Tibial artery (tissue), 4 donors: Measurements from ENCODE around the gene EFHC2.

ENCODE experiments used
- DNase-seq, 2 donors: peaks; one replicate each; pipeline ENCODE4 v3.0.0-alpha.2; 2019
- H3K27ac ChIP-seq, 2 donors: fragments of 200-600 bp; sonication (generic) in 1 of 2; 1 replicate in 1 of 2; 2 replicates in 1 of 2; pipeline ENCODE4 v1.5.1; 2018 to 2019; ENCODE audit warnings: mild to moderate bottlenecking in 1 of 2
- H3K27me3 ChIP-seq, 2 donors: fragments of 200-600 bp; sonication (generic) in 1 of 2; one replicate each; pipeline versions ENCODE4 v1.5.1 to v1.6.0; 2016 to 2019
- H3K36me3 ChIP-seq, 3 donors: fragments of 200-600 bp; sonication (generic) in 2 of 3; one replicate each; pipeline ENCODE4 v1.5.1; 2016 to 2019; ENCODE audit warnings: mild to moderate bottlenecking in 2 of 3
- H3K4me1 ChIP-seq, 4 donors: fragments of 200-600 bp; sonication (generic) in 2 of 4; 1 replicate in 3 of 4; 2 replicates in 1 of 4; pipeline ENCODE4 v1.5.1; 2016 to 2019
- H3K4me3 ChIP-seq, 2 donors: fragments of 200-600 bp; sonication (generic) in 1 of 2; 1 replicate in 1 of 2; 2 replicates in 1 of 2; pipeline ENCODE4 v1.5.1; 2018 to 2019; ENCODE audit warnings: mild to moderate bottlenecking in 2 of 2
- H3K9me3 ChIP-seq, 3 donors: fragments of 200-600 bp; sonication (generic) in 1 of 3; one replicate each; pipeline ENCODE4 v1.5.1; 2016 to 2019
- intact Hi-C: fragments of 100-400 bp; cut with DNase I; formaldehyde crosslinking; loops from one replicate; pipeline ENCODE4 v1.15.0; 2023; ENCODE audit warnings: low total_unique reads
- TF ChIP-seq, protein P1 (sequence below), 2 experiments: fragments of 200-600 bp in 1 of 2; fragments of 450-650 bp in 1 of 2; IDR thresholded peaks; one replicate each; pipeline ENCODE4 v1.5.1; 2017 to 2019; ENCODE audit warnings: antibody characterized with exemption in 2 of 2, mild to moderate bottlenecking in 1 of 2, moderate library complexity in 1 of 2

Gene EFHC2

DNA sequence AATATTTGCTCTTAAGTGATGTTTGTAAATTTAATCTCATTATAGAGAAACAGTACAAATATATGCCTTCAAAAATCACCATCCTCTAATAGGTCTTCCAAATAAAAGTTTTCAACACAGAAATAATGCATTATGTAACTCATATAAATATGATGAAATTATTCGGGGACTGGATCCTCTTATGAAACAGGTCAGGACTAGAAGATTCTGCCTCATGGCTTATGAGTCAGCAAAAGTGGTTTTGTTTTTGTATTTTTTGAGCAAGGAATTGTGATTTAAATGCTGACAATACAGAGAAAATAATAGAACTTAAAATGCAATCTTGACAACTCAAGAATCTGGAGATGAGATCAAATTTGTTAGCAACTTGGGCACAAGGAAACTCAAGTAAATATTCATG lies 190.6 kb downstream of the EFHC2 start:
- DNase-seq = no peak
- Histone ChIP-seq H3K4me1 (no peaks in the 10 kb centered on the region), H3K27me3 (no peaks in the 10 kb centered on the region), H3K36me3 (no peaks in the 10 kb centered on the region), H3K27ac (no peak overlapping the region), H3K9me3 (no peaks in the 10 kb centered on the region), H3K4me3 (no peak overlapping the region)
- intact Hi-C loops = no loop called here
- TF ChIP-seq, protein P1, sequence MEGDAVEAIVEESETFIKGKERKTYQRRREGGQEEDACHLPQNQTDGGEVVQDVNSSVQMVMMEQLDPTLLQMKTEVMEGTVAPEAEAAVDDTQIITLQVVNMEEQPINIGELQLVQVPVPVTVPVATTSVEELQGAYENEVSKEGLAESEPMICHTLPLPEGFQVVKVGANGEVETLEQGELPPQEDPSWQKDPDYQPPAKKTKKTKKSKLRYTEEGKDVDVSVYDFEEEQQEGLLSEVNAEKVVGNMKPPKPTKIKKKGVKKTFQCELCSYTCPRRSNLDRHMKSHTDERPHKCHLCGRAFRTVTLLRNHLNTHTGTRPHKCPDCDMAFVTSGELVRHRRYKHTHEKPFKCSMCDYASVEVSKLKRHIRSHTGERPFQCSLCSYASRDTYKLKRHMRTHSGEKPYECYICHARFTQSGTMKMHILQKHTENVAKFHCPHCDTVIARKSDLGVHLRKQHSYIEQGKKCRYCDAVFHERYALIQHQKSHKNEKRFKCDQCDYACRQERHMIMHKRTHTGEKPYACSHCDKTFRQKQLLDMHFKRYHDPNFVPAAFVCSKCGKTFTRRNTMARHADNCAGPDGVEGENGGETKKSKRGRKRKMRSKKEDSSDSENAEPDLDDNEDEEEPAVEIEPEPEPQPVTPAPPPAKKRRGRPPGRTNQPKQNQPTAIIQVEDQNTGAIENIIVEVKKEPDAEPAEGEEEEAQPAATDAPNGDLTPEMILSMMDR (IDR thresholded peaks at IDR 0.05) = no peak

DNA sequence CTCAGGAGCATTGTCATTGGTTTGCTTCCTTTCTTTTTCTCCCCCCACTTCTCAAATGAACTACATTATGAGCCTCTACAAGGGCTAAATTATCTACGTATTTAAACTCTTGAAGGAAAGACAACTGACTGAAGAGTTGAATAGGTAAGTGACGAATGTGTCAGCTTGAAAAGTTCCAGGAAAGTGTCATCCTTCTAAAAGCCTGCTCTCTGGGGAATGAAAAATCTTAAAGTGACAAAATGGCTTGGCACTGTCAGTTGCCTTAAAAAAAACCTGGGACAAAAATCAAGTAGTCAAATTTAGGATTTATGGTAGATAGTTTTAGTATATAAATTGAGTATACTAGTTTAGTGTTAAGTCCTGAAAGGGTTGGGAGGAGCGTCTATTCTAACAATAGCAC lies 196.3 kb downstream of the EFHC2 start:
- Histone ChIP-seq H3K27ac (no peak overlapping the region), H3K4me1 (no peaks in the 10 kb centered on the region), H3K36me3 (no peaks in the 10 kb centered on the region), H3K4me3 (no peak overlapping the region), H3K9me3 (no peaks in the 10 kb centered on the region), H3K27me3 (no peaks in the 10 kb centered on the region)
- no peak for DNase-seq
- TF ChIP-seq, protein P1 (IDR thresholded peaks at IDR 0.05) = no peak
- intact Hi-C loops = no loop called here

DNA sequence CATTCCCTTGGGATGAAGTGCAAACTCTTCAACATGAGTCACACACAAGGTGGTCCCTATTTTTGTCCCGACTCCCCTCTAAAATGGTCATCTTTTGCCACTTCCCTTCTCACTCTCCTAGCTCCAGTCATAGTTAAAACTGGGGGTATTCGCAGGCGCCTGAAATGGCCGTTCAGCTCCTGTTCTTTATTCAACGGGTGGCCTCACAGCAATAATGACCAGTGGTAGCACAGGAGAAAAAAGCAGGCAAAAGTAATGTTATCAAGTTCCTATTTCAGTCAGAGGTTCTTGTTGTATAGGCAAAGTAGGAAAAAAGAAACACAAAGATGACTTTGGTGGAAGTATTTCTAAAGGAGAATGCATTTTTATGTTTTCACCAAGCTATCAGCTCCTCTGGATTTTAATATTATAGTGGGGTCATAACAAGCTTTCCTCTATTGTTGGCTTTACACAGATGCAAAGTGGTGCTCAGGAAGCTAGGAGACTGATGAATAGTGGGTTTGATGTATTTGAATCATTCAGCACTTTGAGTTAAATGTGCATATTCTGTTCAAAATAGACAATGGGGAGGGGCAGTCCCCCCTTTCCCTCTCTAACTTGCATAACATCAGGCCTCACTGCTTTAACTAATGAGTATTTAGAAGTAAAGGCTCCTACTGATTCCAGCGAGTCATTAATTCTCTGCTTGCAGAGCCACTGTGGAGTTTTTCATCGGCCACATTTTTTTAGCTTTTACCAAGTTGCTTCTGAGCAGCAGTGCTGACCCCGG lies 199.1 kb downstream of the EFHC2 start:
- intact Hi-C loops = no loop called here
- TF ChIP-seq, protein P1 (IDR thresholded peaks at IDR 0.05) = no peak
- DNase-seq = no peak
- H3K4me1 ChIP-seq = no peaks in the 10 kb centered on the region
- H3K27ac ChIP-seq = no peak overlapping the region
- no peak overlapping the region for H3K4me3 ChIP-seq
- H3K36me3 ChIP-seq = no peaks in the 10 kb centered on the region
- no peaks in the 10 kb centered on the region for H3K9me3 ChIP-seq
- H3K27me3 ChIP-seq = no peaks in the 10 kb centered on the region

DNA sequence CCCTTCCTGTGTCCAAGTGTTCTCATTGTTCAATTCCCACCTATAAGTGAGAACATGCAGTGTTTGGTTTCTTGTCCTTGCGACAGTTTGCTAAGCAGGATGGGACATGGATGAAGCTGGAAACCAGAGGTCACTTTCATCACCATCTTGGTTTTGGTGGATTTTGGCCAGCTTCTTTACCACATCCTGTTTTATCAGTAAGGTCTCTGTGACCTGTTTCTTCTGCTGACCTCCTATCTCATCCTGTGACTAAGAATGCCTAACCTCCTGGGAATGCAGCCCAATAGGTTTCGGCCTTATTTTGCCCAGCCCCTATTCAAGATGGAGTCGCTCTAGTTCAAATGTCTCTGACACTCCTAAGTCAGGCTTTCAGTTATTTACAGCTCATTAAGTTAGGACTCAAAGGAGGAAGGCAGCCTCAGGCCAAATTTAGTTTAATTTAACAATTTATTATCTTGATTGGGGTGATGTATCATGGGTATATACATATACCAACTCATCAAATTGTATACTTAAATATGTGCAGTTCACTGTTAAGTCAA lies 200.3 kb downstream of the EFHC2 start:
- intact Hi-C loops = no loop called here
- DNase-seq = no peak
- H3K4me3 ChIP-seq = no peak overlapping the region
- no peaks in the 10 kb centered on the region for H3K36me3 ChIP-seq
- H3K4me1 ChIP-seq = no peaks in the 10 kb centered on the region
- peaks cover 0 to under 1% (median 0%) of the 10 kb centered on the region in 3 donors for H3K9me3 ChIP-seq
- TF ChIP-seq, protein P1 (IDR thresholded peaks at IDR 0.05) = no peak
- H3K27me3 ChIP-seq = no peaks in the 10 kb centered on the region
- H3K27ac ChIP-seq = no peak overlapping the region

DNA sequence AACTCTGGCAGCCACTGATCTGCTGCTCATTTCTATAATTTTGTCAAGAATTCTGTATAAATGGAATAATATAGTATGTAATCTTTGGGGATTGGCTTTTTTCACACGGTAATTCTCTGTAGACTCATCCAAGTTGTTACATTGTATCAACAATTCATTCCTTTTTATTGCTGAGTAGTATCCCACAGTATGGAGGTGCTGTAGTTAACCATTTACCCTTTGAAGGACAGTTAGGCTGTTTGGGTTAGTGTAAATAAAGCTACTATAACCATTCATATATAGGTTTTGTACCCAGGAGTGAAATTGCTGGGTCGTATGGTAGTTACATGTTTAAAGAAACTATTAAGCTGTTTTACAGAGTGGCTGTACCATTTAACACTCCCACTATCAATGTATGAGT lies 213.3 kb downstream of the EFHC2 start:
- intact Hi-C loops = loop anchor here (10.0 kb wide), 1 partner anchor 65 kb away; no protein-coding TSS in a partner anchor
- TF ChIP-seq, protein P1 (IDR thresholded peaks at IDR 0.05) = no peak
- Histone ChIP-seq H3K4me1 (no peaks in the 10 kb centered on the region), H3K36me3 (no peaks in the 10 kb centered on the region), H3K27ac (no peak overlapping the region), H3K9me3 (no peaks in the 10 kb centered on the region), H3K4me3 (no peak overlapping the region), H3K27me3 (no peaks in the 10 kb centered on the region)
- DNase-seq = no peak
